ENCODE data around the gene STK39. TPM values are rescaled to one million over a fixed set of nuclear protein-coding genes. Genes with fewer than 3 reads are reported as not detected.

The STK39 gene
- total RNA-seq, 1 experiment from 2014 or later: 22.1 TPM

DNA sequence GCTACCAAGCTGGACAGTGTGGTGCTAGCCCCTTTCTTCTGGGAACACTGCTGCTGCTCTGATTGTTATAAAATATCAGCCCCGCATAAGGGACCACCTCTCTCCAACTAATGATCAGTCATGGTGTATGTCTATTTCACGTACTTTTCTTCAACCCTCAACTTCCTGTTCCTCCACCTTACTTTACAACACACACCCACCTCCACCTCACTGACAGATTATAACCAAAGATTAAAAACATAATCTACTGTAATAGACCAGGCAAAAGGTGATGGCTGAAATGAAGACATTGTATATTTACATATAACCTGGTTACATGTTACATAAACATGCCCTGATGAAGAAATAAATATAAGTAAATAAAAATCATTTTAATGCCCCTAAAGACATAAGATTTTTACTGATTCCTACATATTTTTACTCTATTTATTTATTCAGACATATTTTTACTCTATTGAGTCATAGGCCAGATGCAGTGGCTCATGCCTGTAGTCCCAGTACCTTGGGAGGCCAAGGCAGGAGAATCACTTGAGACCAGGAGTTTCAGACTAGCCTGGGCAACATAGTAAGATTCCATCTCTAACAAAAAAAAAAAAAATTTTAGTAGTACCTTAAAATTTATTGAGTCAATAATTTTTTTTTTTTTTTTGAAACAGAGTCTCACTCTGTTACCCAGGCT is 12.8 kb downstream of the STK39 start:
- Histone ChIP-seq H3K18ac (ENCODE audit: insufficient read length, low read depth, low read length) (no peak overlapping the region), H3K9me3 (ENCODE audit: control insufficient read depth, low read depth, low read length) (no peaks in the 10 kb centered on the region), H3K27me3 (ENCODE audit: insufficient read depth, low read length) (no peaks in the 10 kb centered on the region), H3K79me2 (ENCODE audit: insufficient read depth, low read length) (no peaks in the 10 kb centered on the region), H3K79me1 (ENCODE audit: insufficient read depth, low read depth, low read length, poor library complexity, severe bottlenecking) (no peaks in the 10 kb centered on the region), H2BK120ac (ENCODE audit: low read depth, low read length, poor library complexity, severe bottlenecking) (no peak overlapping the region), H3K23me2 (ENCODE audit: insufficient read length, low read depth, low read length, poor library complexity, severe bottlenecking) (no peaks in the 10 kb centered on the region), H2BK5ac (ENCODE audit: insufficient read length, low read length) (no peak overlapping the region), H2BK20ac (ENCODE audit: low read depth, low read length, poor library complexity, severe bottlenecking) (no peak overlapping the region), H3K9ac (ENCODE audit: extremely low read depth, insufficient read length, low read length) (no peak overlapping the region), H3K23ac (ENCODE audit: insufficient read length, low read depth, low read length) (no peak overlapping the region), H3K14ac (ENCODE audit: insufficient read depth, low read length) (no peak overlapping the region), H2AK5ac (ENCODE audit: insufficient read length, low read length) (no peak overlapping the region), H3K27ac (ENCODE audit: insufficient read length, low read depth, low read length) (no peak overlapping the region), H4K8ac (replicated peaks; ENCODE audit: insufficient read length, low read depth, low read length) (no peak overlapping the region), H4K5ac (ENCODE audit: insufficient read length, low read depth, low read length) (no peak overlapping the region), H3K4me1 (ENCODE audit: insufficient read depth, low read length) (no peaks in the 10 kb centered on the region), H3T11ph (ENCODE audit: low read length) (no peak overlapping the region), H4K91ac (ENCODE audit: insufficient read length, low read depth, low read length) (no peak overlapping the region), H3K4me2 (ENCODE audit: insufficient read depth, insufficient read length, low read length) (no peak overlapping the region), H2BK15ac (ENCODE audit: low read depth, low read length) (no peak overlapping the region), H2BK12ac (ENCODE audit: insufficient read length, low read depth, low read length) (no peak overlapping the region), H3K4ac (ENCODE audit: low read depth, low read length) (no peak overlapping the region), H4K20me1 (ENCODE audit: control insufficient read depth, insufficient read depth, insufficient read length) (no peaks in the 10 kb centered on the region), H3K56ac (ENCODE audit: insufficient read length, low read depth, low read length) (no peak overlapping the region), H2AFZ (ENCODE audit: low read length) (no peak overlapping the region)
- Mint-ChIP-seq H3K4me1 (no peaks in the 10 kb centered on the region; a peak in 2 of 4 replicates), H3K4me3 (no peak overlapping the region), H3K27ac (no peak overlapping the region), H3K36me3 (ENCODE audit: insufficient read depth in 1 of 3, low read depth in 3 of 3) (peaks cover 5 to 13% (median 8%) of the 10 kb centered on the region in 3 experiments; a peak in 6 of 7 replicates), H3K9me3 (peaks cover 6 to 7% of the 10 kb centered on the region in 2 experiments; a peak in 3 of 5 replicates), H3K27me3 (ENCODE audit: low read depth) (no peaks in the 10 kb centered on the region)
- no peak for DNase-seq
- TF ChIP-seq, protein P1, sequence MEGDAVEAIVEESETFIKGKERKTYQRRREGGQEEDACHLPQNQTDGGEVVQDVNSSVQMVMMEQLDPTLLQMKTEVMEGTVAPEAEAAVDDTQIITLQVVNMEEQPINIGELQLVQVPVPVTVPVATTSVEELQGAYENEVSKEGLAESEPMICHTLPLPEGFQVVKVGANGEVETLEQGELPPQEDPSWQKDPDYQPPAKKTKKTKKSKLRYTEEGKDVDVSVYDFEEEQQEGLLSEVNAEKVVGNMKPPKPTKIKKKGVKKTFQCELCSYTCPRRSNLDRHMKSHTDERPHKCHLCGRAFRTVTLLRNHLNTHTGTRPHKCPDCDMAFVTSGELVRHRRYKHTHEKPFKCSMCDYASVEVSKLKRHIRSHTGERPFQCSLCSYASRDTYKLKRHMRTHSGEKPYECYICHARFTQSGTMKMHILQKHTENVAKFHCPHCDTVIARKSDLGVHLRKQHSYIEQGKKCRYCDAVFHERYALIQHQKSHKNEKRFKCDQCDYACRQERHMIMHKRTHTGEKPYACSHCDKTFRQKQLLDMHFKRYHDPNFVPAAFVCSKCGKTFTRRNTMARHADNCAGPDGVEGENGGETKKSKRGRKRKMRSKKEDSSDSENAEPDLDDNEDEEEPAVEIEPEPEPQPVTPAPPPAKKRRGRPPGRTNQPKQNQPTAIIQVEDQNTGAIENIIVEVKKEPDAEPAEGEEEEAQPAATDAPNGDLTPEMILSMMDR (conservative IDR thresholded peaks at IDR 0.05): no peak
- 100% methylated on average over 1 of the region's 2 CpGs for WGBS (ENCODE audit: extremely low coverage, insufficient read length, low lambda C conversion rate)
